NCI-H1092 (cell line): Measurements from ENCODE around the gene THEM5.

ENCODE experiments used
- DNase-seq: peaks from one replicate; lab custom pipeline; 2025; lab: John Stamatoyannopoulos, UW

THEM5 gene

GRCh38 chr1:151800830-151801229 lies 52.7 kb downstream of the THEM5 start:
- no peak for DNase-seq

- DNase-seq = no peak
Observed at GRCh38 chr1:151799179-151800022, 54.1 kb downstream of the THEM5 start.

- DNase-seq = no peak
Observed at GRCh38 chr1:151798571-151798970, 54.9 kb downstream of the THEM5 start.
